Measurements from ENCODE around the gene BLTP3A. TPM values are rescaled to one million over a fixed set of nuclear protein-coding genes. Genes with fewer than 3 reads are reported as not detected.

Gene BLTP3A
- total and polyA plus RNA-seq, 2 of the 8 experiments (the other 6 are each of a cell fraction or from before 2014, with no cell fraction given), result 8.5 to 17.2 TPM

DNA sequence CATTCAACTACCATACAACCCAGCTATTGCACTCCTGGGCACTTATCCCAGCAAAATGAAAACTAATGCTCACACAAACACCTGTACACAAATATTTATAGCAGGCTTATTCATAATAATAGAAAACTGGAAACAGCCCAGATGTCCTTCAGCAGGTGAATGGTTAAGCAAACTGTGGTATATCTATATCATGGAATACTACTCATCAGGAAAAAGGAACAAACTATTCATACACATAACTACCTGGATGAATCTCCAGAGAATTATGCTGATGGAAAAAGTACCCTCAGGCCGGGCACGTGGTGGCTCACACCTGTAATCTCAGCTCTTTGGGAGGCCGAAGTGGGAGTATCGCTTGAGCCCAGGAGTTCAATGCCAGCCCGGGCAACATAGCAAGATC lies 3.8 kb upstream of the BLTP3A start:
- Histone ChIP-seq H2AFZ (ENCODE audit: low read length) (no peak overlapping the region), H2BK12ac (ENCODE audit: low read depth, low read length) (no peak overlapping the region), H3K4me3 (ENCODE audit: extremely low read depth in 1 of 4, insufficient read depth in 2 of 4, low read depth in 3 of 4, low read length in 4 of 4) (no peak overlapping the region), H3K18ac (ENCODE audit: extremely low read depth, low read length) (no peak overlapping the region), H4K5ac (ENCODE audit: insufficient read length, low read depth, low read length) (no peak overlapping the region), H2AK5ac (ENCODE audit: low read depth, low read length) (no peak overlapping the region), H3K36me3 (ENCODE audit: control insufficient read depth in 2 of 4, insufficient read depth in 4 of 4, low read length in 3 of 4) (no peaks in the 10 kb centered on the region), H3K23ac (ENCODE audit: insufficient read length) (no peak overlapping the region), H2BK20ac (ENCODE audit: low read length) (no peak overlapping the region), H2BK5ac (ENCODE audit: low read depth, low read length) (no peak overlapping the region), H3K27ac (ENCODE audit: low read depth, low read length) (no peak overlapping the region), H3K9me3 (ENCODE audit: insufficient read depth in 2 of 2, low read depth in 1 of 2, low read length in 1 of 2) (peaks cover 3% of the 10 kb centered on the region in 2 experiments; a peak in 1 of 4 replicates), H4K20me1 (replicated peaks in 1 of 2; ENCODE audit: control insufficient read depth in 1 of 2, insufficient read depth in 2 of 2, low read length in 2 of 2) (no peaks in the 10 kb centered on the region), H3K23me2 (ENCODE audit: low read depth, low read length) (peaks cover 12% of the 10 kb centered on the region; the same call in 1 of the 2 replicates), H3K79me2 (ENCODE audit: control insufficient read depth in 1 of 2, insufficient read depth in 2 of 2, low read length in 2 of 2) (peaks cover 0 to 2% of the 10 kb centered on the region in 2 experiments; a peak in 2 of 4 replicates), H2BK15ac (ENCODE audit: low read length) (no peak overlapping the region), H3K9ac (replicated peaks in 1 of 4; ENCODE audit: extremely low read depth in 1 of 4, low read depth in 3 of 4, low read length in 3 of 4) (no peak overlapping the region), H3K4me1 (replicated peaks in 1 of 4; ENCODE audit: control insufficient read depth in 3 of 4, insufficient read depth in 4 of 4, low read length in 3 of 4) (peaks cover 0 to 2% (median under 1%) of the 10 kb centered on the region in 4 experiments; a peak in 2 of 7 replicates), H3K4me2 (ENCODE audit: insufficient read depth in 1 of 2, low read depth in 2 of 2, low read length in 2 of 2) (no peak overlapping the region), H4K8ac (ENCODE audit: extremely low read depth, insufficient read depth, low read length) (no peak overlapping the region), H2BK120ac (replicated peaks; ENCODE audit: low read depth, low read length) (no peak overlapping the region), H3K27me3 (replicated peaks in 1 of 4; ENCODE audit: control insufficient read depth in 3 of 4, extremely low read depth in 1 of 4, insufficient read depth in 3 of 4, low read length in 3 of 4) (no peaks in the 10 kb centered on the region), H3K4ac (replicated peaks; ENCODE audit: insufficient read length, low read depth, low read length) (no peak overlapping the region), H4K91ac (replicated peaks; ENCODE audit: insufficient read length, low read length) (no peak overlapping the region), H3K14ac (ENCODE audit: insufficient read length) (no peak overlapping the region), H3K79me1 (ENCODE audit: low read depth, low read length) (peaks cover 1% of the 10 kb centered on the region; the same call in 1 of the 2 replicates), H3K56ac (replicated peaks; ENCODE audit: insufficient read length, low read depth, low read length) (no peak overlapping the region)
- FAIRE-seq, result no peak
- POLR2A ChIA-PET (ENCODE audit: partially characterized antibody), result no interaction called here
- WGBS, 2 experiments (ENCODE audit: extremely low coverage in 1 of 2, insufficient coverage in 1 of 2, insufficient read length in 1 of 2, insufficient replicate concordance in 2 of 2, low coverage in 1 of 2, low lambda C conversion rate in 2 of 2, missing lambda C conversion rate in 1 of 2), result 91% methylated on average over 5 of the region's 5 CpGs; no CpG with 5 or more reads in 1 of the 2 experiments
- DNase-seq (ENCODE audit: low read depth in 1 of 2, low spot score in 2 of 2), result no peak
- CTCF ChIA-PET (ENCODE audit: partially characterized antibody), result no interaction called here
- TF ChIP-seq EGR1 (IDR thresholded peaks at IDR 0.05; ENCODE audit: borderline replicate concordance, low read depth, low read length), result no peak
- TF ChIP-seq SAP30 (IDR thresholded peaks at IDR 0.05; ENCODE audit: insufficient read depth, insufficient replicate concordance, low read length), result no peak
- 0 out of 2 replicates have a peak, but pooled peaks have one; percentile 18 for TF ChIP-seq KDM1A (IDR thresholded peaks at IDR 0.05; ENCODE audit: borderline replicate concordance, low read length)

Data from H1 (cell line).